ENCODE data around the gene TMEM17. TPM values are rescaled to one million over a fixed set of nuclear protein-coding genes. Genes with fewer than 3 reads are reported as not detected.

TMEM17 gene
- total and polyA plus RNA-seq, 9 of the 15 experiments (the other 6 are each of a cell fraction or from before 2014, with no cell fraction given) = 0.58 to 2.2 (median 1.2) TPM

GRCh38 chr2:62458206-62458641 is 47.8 kb downstream of the TMEM17 start:
- DNase-seq (ENCODE audit: extremely low read depth in 1 of 4, low spot score in 3 of 4) = no peak
- no peak for TF ChIP-seq ADNP (tag; IDR thresholded peaks at IDR 0.05)
- no peak for TF ChIP-seq MIER1 (IDR thresholded peaks at IDR 0.05; ENCODE audit: low read depth)
- TF ChIP-seq MAX (CRISPR knock-in tag; IDR thresholded peaks at IDR 0.05) = 0 out of 2 replicates have a peak, but pooled peaks have one; percentile 29
- TF ChIP-seq CCNT2 (IDR thresholded peaks at IDR 0.05; ENCODE audit: borderline replicate concordance, extremely low read depth, insufficient read length, low read depth, low read length) = no peak
- no peak for TF ChIP-seq NFATC3 (IDR thresholded peaks at IDR 0.05)
- TF ChIP-seq TAF1 (IDR thresholded peaks at IDR 0.05; ENCODE audit: control insufficient read depth, extremely low read depth, insufficient read depth, low read length, severe bottlenecking) = no peak
- Histone ChIP-seq H3K27me3 (ENCODE audit: control insufficient read depth in 2 of 2, insufficient read depth in 2 of 2, low read length in 2 of 2) (peaks cover 0 to 4% of the 10 kb centered on the region in 2 experiments; a peak in 2 of 5 replicates), H3K9me1 (ENCODE audit: control insufficient read depth, insufficient read depth, low read length) (no peaks in the 10 kb centered on the region), H3K4me2 (ENCODE audit: insufficient read depth, low read length) (no peak overlapping the region), H3K4me3 (no peak overlapping the region), H3K27ac (ENCODE audit: extremely low read depth, low read depth, low read length) (no peak overlapping the region), H3K79me2 (ENCODE audit: control insufficient read depth, insufficient read depth, low read length) (no peaks in the 10 kb centered on the region), H3K9me3 (replicated peaks; ENCODE audit: control insufficient read depth, insufficient read depth, low read depth, low read length) (no peaks in the 10 kb centered on the region), H3K4me1 (replicated peaks in 1 of 2; ENCODE audit: control insufficient read depth in 2 of 2, insufficient read depth in 2 of 2, low read length in 2 of 2) (peaks cover 4 to 12% of the 10 kb centered on the region in 2 experiments; a peak in 3 of 5 replicates), H4K20me1 (replicated peaks; ENCODE audit: control insufficient read depth, insufficient read depth, low read length) (no peaks in the 10 kb centered on the region), H3K9ac (ENCODE audit: insufficient read depth in 1 of 2, low read depth in 2 of 2, low read length in 2 of 2) (no peak overlapping the region), H3K36me3 (ENCODE audit: control insufficient read depth, insufficient read depth, low read length) (no peaks in the 10 kb centered on the region), H2AFZ (ENCODE audit: low read depth, low read length) (no peak overlapping the region)
- POLR2A ChIA-PET = interaction anchor here (0.9 to 2.2 kb wide), 3 partner anchors 242 to 313 kb away, joined by 3 to 6 read pairs (median 4); partner anchors contain the start of gene EHBP1
- intact Hi-C loops (cut with micrococcal nuclease) (loop anchor here (5.0 to 10.0 kb wide), 4 partner anchors 249 to 844 kb away; partner anchors contain the start of gene EHBP1), in situ Hi-C loops (cut with MboI) (loop anchor here (5.0 to 10.0 kb wide), 2 partner anchors 319 to 727 kb away; no protein-coding TSS in a partner anchor)
- 65% methylated on average over 11 of the region's 11 CpGs for WGBS (ENCODE audit: insufficient coverage, low coverage, missing lambda C conversion rate)
- CTCF ChIA-PET (ENCODE audit: low intra/inter-chr PET ratio) = interaction anchor here (0.5 to 3.5 kb wide), 2 partner anchors 308 to 317 kb away, joined by 3 to 28 read pairs; no protein-coding TSS in a partner anchor
- BruUV-seq (replicated peaks) = no TSS peak
- ATAC-seq = no peak
- no peak for FAIRE-seq
